ENCODE measurements around the gene CRNKL1.

CRNKL1 gene

GRCh38 chr20:20063941-20064702 is 11.9 kb upstream of the CRNKL1 start:
- 85% methylated on average over 12 of the region's 12 CpGs for WGBS, 2 experiments
- no peak overlapping the region for H3K4me3 ChIP-seq (ENCODE audit: insufficient read depth, low read depth, low read length)
- H3K27me3 ChIP-seq (ENCODE audit: control insufficient read depth, insufficient read depth, low read length, poor library complexity, severe bottlenecking), result no peaks in the 10 kb centered on the region
- H3K4me1 ChIP-seq (ENCODE audit: control insufficient read depth, insufficient read depth, low read length), result no peaks in the 10 kb centered on the region
- H3K27ac ChIP-seq (ENCODE audit: insufficient read depth, low read depth, low read length, poor library complexity, severe bottlenecking), result no peak overlapping the region
- no peaks in the 10 kb centered on the region for H3K9me3 ChIP-seq (ENCODE audit: control insufficient read depth, low read length)
- H3K36me3 ChIP-seq (ENCODE audit: control insufficient read depth, insufficient read depth, low read length), result no peaks in the 10 kb centered on the region

GRCh38 chr20:20060234-20060998 is 8.2 kb upstream of the CRNKL1 start:
- whole genome bisulfite sequencing, 2 experiments, result 88 to 91% methylated on average over 6 of the region's 6 CpGs
- Histone ChIP-seq H3K4me1 (ENCODE audit: control insufficient read depth, insufficient read depth, low read length) (no peaks in the 10 kb centered on the region), H3K4me3 (ENCODE audit: insufficient read depth, low read depth, low read length) (no peak overlapping the region), H3K27me3 (ENCODE audit: control insufficient read depth, insufficient read depth, low read length, poor library complexity, severe bottlenecking) (no peaks in the 10 kb centered on the region), H3K9me3 (ENCODE audit: control insufficient read depth, low read length) (no peaks in the 10 kb centered on the region), H3K27ac (ENCODE audit: insufficient read depth, low read depth, low read length, poor library complexity, severe bottlenecking) (no peak overlapping the region), H3K36me3 (ENCODE audit: control insufficient read depth, insufficient read depth, low read length) (no peaks in the 10 kb centered on the region)

- no peaks in the 10 kb centered on the region for H3K9me3 ChIP-seq (ENCODE audit: control insufficient read depth, low read length)
- WGBS, 2 experiments, result 2 to 3% methylated on average over 13 of the region's 13 CpGs
- H3K27me3 ChIP-seq (ENCODE audit: control insufficient read depth, insufficient read depth, low read length, poor library complexity, severe bottlenecking), result no peaks in the 10 kb centered on the region
- H3K27ac ChIP-seq (ENCODE audit: insufficient read depth, low read depth, low read length, poor library complexity, severe bottlenecking), result peak overlapping the region; percentile 30
- no peaks in the 10 kb centered on the region for H3K4me1 ChIP-seq (ENCODE audit: control insufficient read depth, insufficient read depth, low read length)
- peak overlapping the region; percentile 95 for H3K4me3 ChIP-seq (ENCODE audit: insufficient read depth, low read depth, low read length)
- peaks cover 12% of the 10 kb centered on the region for H3K36me3 ChIP-seq (ENCODE audit: control insufficient read depth, insufficient read depth, low read length)
Observed at GRCh38 chr20:20051767-20052073, 546 bp downstream of the CRNKL1 start.

- H3K27ac ChIP-seq (ENCODE audit: insufficient read depth, low read depth, low read length, poor library complexity, severe bottlenecking), result no peak overlapping the region
- H3K4me1 ChIP-seq (ENCODE audit: control insufficient read depth, insufficient read depth, low read length), result no peaks in the 10 kb centered on the region
- H3K36me3 ChIP-seq (ENCODE audit: control insufficient read depth, insufficient read depth, low read length), result peaks cover 64% of the 10 kb centered on the region
- no peaks in the 10 kb centered on the region for H3K9me3 ChIP-seq (ENCODE audit: control insufficient read depth, low read length)
- H3K27me3 ChIP-seq (ENCODE audit: control insufficient read depth, insufficient read depth, low read length, poor library complexity, severe bottlenecking), result no peaks in the 10 kb centered on the region
- no peak overlapping the region for H3K4me3 ChIP-seq (ENCODE audit: insufficient read depth, low read depth, low read length)
- WGBS, 2 experiments, result 83 to 91% methylated on average over 5 of the region's 6 CpGs
Observed at GRCh38 chr20:20039752-20040387, 12.4 kb downstream of the CRNKL1 start.

GRCh38 chr20:20038586-20038985 is 13.7 kb downstream of the CRNKL1 start:
- Histone ChIP-seq H3K4me1 (ENCODE audit: control insufficient read depth, insufficient read depth, low read length) (no peaks in the 10 kb centered on the region), H3K36me3 (ENCODE audit: control insufficient read depth, insufficient read depth, low read length) (peaks cover 60% of the 10 kb centered on the region), H3K27me3 (ENCODE audit: control insufficient read depth, insufficient read depth, low read length, poor library complexity, severe bottlenecking) (no peaks in the 10 kb centered on the region), H3K4me3 (ENCODE audit: insufficient read depth, low read depth, low read length) (no peak overlapping the region), H3K27ac (ENCODE audit: insufficient read depth, low read depth, low read length, poor library complexity, severe bottlenecking) (no peak overlapping the region), H3K9me3 (ENCODE audit: control insufficient read depth, low read length) (no peaks in the 10 kb centered on the region)
- 93% methylated on average over 6 of the region's 6 CpGs for WGBS, 2 experiments

GRCh38 chr20:20037960-20038359 is 14.3 kb downstream of the CRNKL1 start:
- 66 to 72% methylated on average over 5 of the region's 5 CpGs for WGBS, 2 experiments
- Histone ChIP-seq H3K9me3 (ENCODE audit: control insufficient read depth, low read length) (no peaks in the 10 kb centered on the region), H3K4me1 (ENCODE audit: control insufficient read depth, insufficient read depth, low read length) (no peaks in the 10 kb centered on the region), H3K27ac (ENCODE audit: insufficient read depth, low read depth, low read length, poor library complexity, severe bottlenecking) (no peak overlapping the region), H3K4me3 (ENCODE audit: insufficient read depth, low read depth, low read length) (no peak overlapping the region), H3K36me3 (ENCODE audit: control insufficient read depth, insufficient read depth, low read length) (peaks cover 65% of the 10 kb centered on the region), H3K27me3 (ENCODE audit: control insufficient read depth, insufficient read depth, low read length, poor library complexity, severe bottlenecking) (no peaks in the 10 kb centered on the region)

- no peaks in the 10 kb centered on the region for H3K9me3 ChIP-seq (ENCODE audit: control insufficient read depth, low read length)
- H3K27ac ChIP-seq (ENCODE audit: insufficient read depth, low read depth, low read length, poor library complexity, severe bottlenecking), result no peak overlapping the region
- H3K4me1 ChIP-seq (ENCODE audit: control insufficient read depth, insufficient read depth, low read length), result no peaks in the 10 kb centered on the region
- WGBS, 2 experiments, result 93 to 97% methylated on average over 3 of the region's 3 CpGs
- H3K4me3 ChIP-seq (ENCODE audit: insufficient read depth, low read depth, low read length), result no peak overlapping the region
- no peaks in the 10 kb centered on the region for H3K27me3 ChIP-seq (ENCODE audit: control insufficient read depth, insufficient read depth, low read length, poor library complexity, severe bottlenecking)
- peaks cover 70% of the 10 kb centered on the region for H3K36me3 ChIP-seq (ENCODE audit: control insufficient read depth, insufficient read depth, low read length)
Observed at GRCh38 chr20:20036756-20037155, 15.5 kb downstream of the CRNKL1 start.

- Histone ChIP-seq H3K36me3 (ENCODE audit: control insufficient read depth, insufficient read depth, low read length) (peaks cover 58% of the 10 kb centered on the region), H3K4me3 (ENCODE audit: insufficient read depth, low read depth, low read length) (no peak overlapping the region), H3K27ac (ENCODE audit: insufficient read depth, low read depth, low read length, poor library complexity, severe bottlenecking) (no peak overlapping the region), H3K9me3 (ENCODE audit: control insufficient read depth, low read length) (no peaks in the 10 kb centered on the region), H3K27me3 (ENCODE audit: control insufficient read depth, insufficient read depth, low read length, poor library complexity, severe bottlenecking) (no peaks in the 10 kb centered on the region), H3K4me1 (ENCODE audit: control insufficient read depth, insufficient read depth, low read length) (no peaks in the 10 kb centered on the region)
- WGBS, 2 experiments, result 97 to 99% methylated on average over 3 of the region's 4 CpGs
Observed at GRCh38 chr20:20034486-20034885, 17.8 kb downstream of the CRNKL1 start.

- H3K9me3 ChIP-seq (ENCODE audit: control insufficient read depth, low read length), result no peaks in the 10 kb centered on the region
- H3K27ac ChIP-seq (ENCODE audit: insufficient read depth, low read depth, low read length, poor library complexity, severe bottlenecking), result no peak overlapping the region
- H3K36me3 ChIP-seq (ENCODE audit: control insufficient read depth, insufficient read depth, low read length), result peaks cover 43% of the 10 kb centered on the region
- 92 to 97% methylated on average over 5 of the region's 5 CpGs for WGBS, 2 experiments
- H3K27me3 ChIP-seq (ENCODE audit: control insufficient read depth, insufficient read depth, low read length, poor library complexity, severe bottlenecking), result no peaks in the 10 kb centered on the region
- H3K4me3 ChIP-seq (ENCODE audit: insufficient read depth, low read depth, low read length), result no peak overlapping the region
- no peaks in the 10 kb centered on the region for H3K4me1 ChIP-seq (ENCODE audit: control insufficient read depth, insufficient read depth, low read length)
Observed at GRCh38 chr20:20031790-20032189, 20.5 kb downstream of the CRNKL1 start.

- Histone ChIP-seq H3K36me3 (ENCODE audit: control insufficient read depth, insufficient read depth, low read length) (peaks cover 13% of the 10 kb centered on the region), H3K27ac (ENCODE audit: insufficient read depth, low read depth, low read length, poor library complexity, severe bottlenecking) (no peak overlapping the region), H3K27me3 (ENCODE audit: control insufficient read depth, insufficient read depth, low read length, poor library complexity, severe bottlenecking) (no peaks in the 10 kb centered on the region), H3K4me3 (ENCODE audit: insufficient read depth, low read depth, low read length) (no peak overlapping the region), H3K9me3 (ENCODE audit: control insufficient read depth, low read length) (no peaks in the 10 kb centered on the region), H3K4me1 (ENCODE audit: control insufficient read depth, insufficient read depth, low read length) (no peaks in the 10 kb centered on the region)
- 90 to 100% methylated on average over 2 of the region's 2 CpGs for WGBS, 2 experiments
Observed at GRCh38 chr20:20027284-20027683, 25.0 kb downstream of the CRNKL1 start.

Data from ectodermal cell (in vitro differentiated cells).